Natural killer cell (primary cell): ENCODE results near the gene CEP131. TPM values are rescaled to one million over a fixed set of nuclear protein-coding genes. Genes with fewer than 3 reads are reported as not detected.

Experiments used
- ATAC-seq, 3 donors: fragments of 150-1000 bp in 2 of 3; fragments of 200-7000 bp in 1 of 3; cut with Tn5 transposase; 1 replicate in 1 of 3; 2 replicates in 2 of 3; pipeline ENCODE4 v1.10.0; 2021; ENCODE audit warnings: mild to moderate bottlenecking in 2 of 3, moderate library complexity in 2 of 3
- DNase-seq, 2 donors: peaks; one replicate each; pipeline versions ENCODE4 v3.0.0 to v3.0.0-alpha.2; 2013 to 2021; ENCODE audit warnings: mixed read lengths in 1 of 2
- H3K27ac ChIP-seq: one replicate; pipeline ENCODE4 v1.5.1; 2013; ENCODE audit warnings: mild to moderate bottlenecking, low read length
- H3K27me3 ChIP-seq: one replicate; pipeline ENCODE4 v1.6.1; 2013; ENCODE audit warnings: low read length; ENCODE audit not compliant: control insufficient read depth, insufficient read depth
- H3K36me3 ChIP-seq: one replicate; pipeline ENCODE4 v1.6.1; 2013; ENCODE audit warnings: low read length; ENCODE audit not compliant: control insufficient read depth, insufficient read depth
- H3K4me1 ChIP-seq: one replicate; pipeline ENCODE4 v1.6.1; 2013; ENCODE audit warnings: low read length; ENCODE audit not compliant: control insufficient read depth, insufficient read depth
- H3K4me3 ChIP-seq: one replicate; pipeline ENCODE4 v1.5.1; 2013; ENCODE audit warnings: low read length
- H3K9me3 ChIP-seq: one replicate; pipeline ENCODE4 v1.6.1; 2013; ENCODE audit warnings: low read length; ENCODE audit not compliant: control insufficient read depth, insufficient read depth
- H3K27ac Mint-ChIP-seq, 2 donors: one replicate each; pipeline ENCODE4 v1.8.0; 2022; ENCODE audit warnings: mild to moderate bottlenecking in 2 of 2, mixed read lengths in 2 of 2, moderate library complexity in 1 of 2
- H3K27me3 Mint-ChIP-seq, 2 donors: one replicate each; pipeline ENCODE4 v1.8.0; 2022; ENCODE audit warnings: low read depth in 2 of 2, mixed read lengths in 2 of 2
- H3K36me3 Mint-ChIP-seq: one replicate; pipeline ENCODE4 v1.8.0; 2022; ENCODE audit warnings: mixed read lengths
- H3K4me1 Mint-ChIP-seq, 2 donors: one replicate each; pipeline ENCODE4 v1.8.0; 2022; ENCODE audit warnings: mixed read lengths in 2 of 2
- H3K4me3 Mint-ChIP-seq: one replicate; pipeline ENCODE4 v1.8.0; 2022; ENCODE audit warnings: mild to moderate bottlenecking, moderate library complexity, mixed read lengths
- H3K9me3 Mint-ChIP-seq, 2 donors: one replicate each; pipeline ENCODE4 v1.8.0; 2022; ENCODE audit warnings: mixed read lengths in 2 of 2
- CTCF ChIP-seq: fragments of 200-600 bp; IDR thresholded peaks from one replicate; pipeline ENCODE4 v1.8.0; 2022; ENCODE audit warnings: antibody characterized with exemption
- WGBS: methylation state at CpG from one replicate; pipeline ENCODE4 v1.1.7; 2013; ENCODE audit warnings: missing lambda C conversion rate; ENCODE audit not compliant: insufficient coverage; 5-methylcytosine and 5-hydroxymethylcytosine counted together
- intact Hi-C: fragments of 100-400 bp; cut with micrococcal nuclease; formaldehyde crosslinking; loops from one replicate; pipeline ENCODE4 v1.14.2; 2022
- total RNA-seq, 4 donors: library from RNA; stranded (reverse); fragments of 120-200 nt in 1 of 4; gene quantifications; one replicate each; pipeline versions ENCODE4 v1.2.3 to v1.2.4, GENCODE V29; 2013 to 2022

CEP131 gene
- total RNA-seq, 3 donors from 2014 or later (not counting 1 experiment from before 2014, with no cell fraction given): 9.9 to 11.4 (median 10.0) TPM

- no peak for TF ChIP-seq CTCF
These were observed 82.7 kb downstream of the CEP131 start for GRCh38 chr17:81140018-81140417.

More at GRCh38 chr17:81140018-81140417, 82.7 kb downstream of the CEP131 start:
- Histone ChIP-seq H3K27me3 (no peaks in the 10 kb centered on the region), H3K27ac (no peak overlapping the region), H3K4me3 (no peak overlapping the region), H3K36me3 (no peaks in the 10 kb centered on the region), H3K4me1 (peaks cover 6% of the 10 kb centered on the region), H3K9me3 (no peaks in the 10 kb centered on the region)
- Mint-ChIP-seq H3K27me3 (no peaks in the 10 kb centered on the region), H3K27ac (no peak overlapping the region), H3K9me3 (no peaks in the 10 kb centered on the region), H3K4me1 (peaks cover 0 to 14% of the 10 kb centered on the region in 2 donors), H3K4me3 (no peak overlapping the region), H3K36me3 (no peaks in the 10 kb centered on the region)
- ATAC-seq (no peak), DNase-seq (no peak)
- WGBS: 88% methylated on average over 7 of the region's 8 CpGs
- intact Hi-C loops: loop anchor here (5.0 kb wide), 1 partner anchor 342 kb away; no protein-coding TSS in a partner anchor

Other genes with a start within 250 kb of the CEP131 start
- gene CHMP6, start 231.1 kb downstream of the CEP131 start, total RNA-seq: 10 to 100 TPM; 26.8 to 33.3 (median 33.0) TPM
- 10 to 100 TPM in 2 of 3 donors, 1 to 10 TPM in 1; 6.7 to 12.3 (median 10.4) TPM for gene BAIAP2, start 187.8 kb downstream of the CEP131 start, total RNA-seq
- not detected for gene PVALEF, start 57.5 kb downstream of the CEP131 start, total RNA-seq
- gene AATK, start 56.7 kb downstream of the CEP131 start, total RNA-seq: 10 to 100 TPM in 2 of 3 donors, 1 to 10 TPM in 1; 8.5 to 13.7 (median 10.4) TPM
- gene TEPSIN, start 16.1 kb upstream of the CEP131 start, total RNA-seq: 100 to 1,000 TPM in 2 of 3 donors, 10 to 100 TPM in 1; 89.8 to 137 (median 126) TPM
- gene NDUFAF8, start 16.4 kb upstream of the CEP131 start, total RNA-seq: 10 to 100 TPM; 28.6 to 36.4 (median 34.9) TPM
- 100 to 1,000 TPM in 1 of 3 donors, 10 to 100 TPM in 2; 72.2 to 104 (median 90.5) TPM for gene SLC38A10, start 72.3 kb upstream of the CEP131 start, total RNA-seq
- gene BAHCC1, start 172.5 kb upstream of the CEP131 start, total RNA-seq: 10 to 100 TPM in 1 of 3 donors, 1 to 10 TPM in 2; 2.9 to 17.3 (median 5.7) TPM